Lower leg skin (tissue), 3 donors: ENCODE data around the gene RAP1GAP2.

ENCODE experiments used
- CTCF ChIP-seq, 3 donors: fragments of 450-650 bp; IDR thresholded peaks; one replicate each; pipeline ENCODE4 v1.5.1; 2016; ENCODE audit warnings: antibody characterized with exemption in 3 of 3, mild to moderate bottlenecking in 3 of 3, moderate library complexity in 2 of 3
- POLR2A ChIP-seq, 2 donors: fragments of 450-650 bp; IDR thresholded peaks; one replicate each; pipeline ENCODE4 v1.6.1; 2016 to 2017; ENCODE audit warnings: antibody characterized with exemption in 2 of 2, mild to moderate bottlenecking in 1 of 2, moderate library complexity in 1 of 2

- TF ChIP-seq CTCF (IDR thresholded peaks at IDR 0.05) (no peak), POLR2A (IDR thresholded peaks at IDR 0.05) (no peak)
These were observed 87.4 kb downstream of the RAP1GAP2 start for GRCh38 chr17:2883544-2884213.
